Erythroblast (primary cell): Measurements from ENCODE around the gene SLC44A3.

Experiments used
- GATA1 ChIP-seq: IDR thresholded peaks from 2 replicates; pipeline ENCODE4 v1.6.1; 2011; ENCODE audit warnings: low read depth, mild to moderate bottlenecking, control low read depth, low read length, moderate library complexity
- POLR2A ChIP-seq: IDR thresholded peaks from 2 replicates; pipeline ENCODE4 v1.6.1; 2011; ENCODE audit warnings: mild to moderate bottlenecking, low read length

- TF ChIP-seq POLR2A (no peak), GATA1 (no peak)
Measured at GRCh38 chr1:94795434-94795833, 24.7 kb upstream of the SLC44A3 start.
